Skeletal muscle satellite cell (primary cell): ENCODE measurements around the gene LIX1. TPM values are rescaled to one million over a fixed set of nuclear protein-coding genes. Genes with fewer than 3 reads are reported as not detected.
"Not testable (repeated sequence)": the region's sequence is repeated elsewhere in the genome, so short reads cannot be mapped to it uniquely, and the experiment has no call there.

Source experiments
- H3K27me3 ChIP-seq: 2 replicates; pipeline ENCODE4 v1.7.0; 2013; ENCODE audit warnings: low read length; ENCODE audit not compliant: control insufficient read depth, insufficient read depth
- H3K36me3 ChIP-seq: 2 replicates; pipeline ENCODE4 v1.7.0; 2013; ENCODE audit warnings: mild to moderate bottlenecking, control low read depth, low read length; ENCODE audit not compliant: insufficient read depth
- H3K4me1 ChIP-seq: 2 replicates; pipeline ENCODE4 v1.7.0; 2013; ENCODE audit warnings: low read length; ENCODE audit not compliant: control insufficient read depth, insufficient read depth
- H3K4me2 ChIP-seq: 2 replicates; pipeline ENCODE4 v1.7.0; 2013; ENCODE audit warnings: mild to moderate bottlenecking, low read length
- H3K4me3 ChIP-seq: 2 replicates; pipeline ENCODE4 v1.7.0; 2013; ENCODE audit warnings: low read length
- H3K9ac ChIP-seq: 2 replicates; pipeline ENCODE4 v1.7.0; 2013; ENCODE audit warnings: mild to moderate bottlenecking, low read depth, low read length, moderate library complexity
- H3K9me3 ChIP-seq: replicated peaks from 2 replicates; pipeline ENCODE4 v1.7.0; 2013; ENCODE audit warnings: mild to moderate bottlenecking, control low read depth, low read length
- total RNA-seq: library from RNA; depleted of rRNA; stranded (reverse); fragments of >200 nt; gene quantifications from 2 replicates; pipeline ENCODE4 v1.2.3, GENCODE V29; 2012; rRNA removed

Gene LIX1
- total RNA-seq, result under 0.01 TPM in 1 of 2 replicates, not detected in the other

- H3K4me1 ChIP-seq, result no peaks in the 10 kb centered on the region
- no peak within 1 kb of the TSS for H3K4me3 ChIP-seq
- no peaks in the 10 kb centered on the region for H3K36me3 ChIP-seq
- no peaks in the 10 kb centered on the region for H3K9me3 ChIP-seq
- peaks cover 15% of the 10 kb centered on the region for H3K27me3 ChIP-seq
- no peak within 1 kb of the TSS for H3K4me2 ChIP-seq
- no peak within 1 kb of the TSS for H3K9ac ChIP-seq
Observed at GRCh38 chr5:97142521-97143254, at the start of gene LIX1. LIX1 (minus strand) TSS chr5:97142611; CDS start chr5:97142576, 35 bp downstream.

GRCh38 chr5:97191893-97192292, 49.5 kb upstream of the LIX1 start:
- no peaks in the 10 kb centered on the region for H3K9me3 ChIP-seq
- H3K36me3 ChIP-seq, result no peaks in the 10 kb centered on the region
- H3K4me3 ChIP-seq, result no peak overlapping the region
- no peak overlapping the region for H3K4me2 ChIP-seq
- no peak overlapping the region for H3K9ac ChIP-seq
- H3K4me1 ChIP-seq, result no peaks in the 10 kb centered on the region
- no peaks in the 10 kb centered on the region for H3K27me3 ChIP-seq

- not testable (repeated sequence) for H3K36me3 ChIP-seq, H3K4me1 ChIP-seq, H3K9me3 ChIP-seq, H3K4me2 ChIP-seq, H3K4me3 ChIP-seq, H3K9ac ChIP-seq, H3K27me3 ChIP-seq
Observed at GRCh38 chr5:97189523-97189922, 47.1 kb upstream of the LIX1 start.

GRCh38 chr5:97183930-97184213, 41.5 kb upstream of the LIX1 start:
- Histone ChIP-seq H3K4me2 (peak overlapping the region; percentile 81), H3K4me3 (peak overlapping the region; percentile 85), H3K36me3 (peaks cover 9% of the 10 kb centered on the region), H3K9ac (peak overlapping the region; percentile 91), H3K27me3 (no peaks in the 10 kb centered on the region), H3K4me1 (peaks cover 17% of the 10 kb centered on the region), H3K9me3 (no peaks in the 10 kb centered on the region)

GRCh38 chr5:97183100-97183929, 40.9 kb upstream of the LIX1 start, which contains the start of gene RIOK2:
RIOK2 (minus strand) TSS chr5:97183247; CDS start chr5:97183191, 56 bp downstream.
- peaks cover 17% of the 10 kb centered on the region for H3K4me1 ChIP-seq
- peaks cover 15% of the 10 kb centered on the region for H3K36me3 ChIP-seq
- H3K9me3 ChIP-seq, result no peaks in the 10 kb centered on the region
- H3K4me3 ChIP-seq, result peak within 1 kb of the TSS; percentile 85
- no peaks in the 10 kb centered on the region for H3K27me3 ChIP-seq
- H3K4me2 ChIP-seq, result peak within 1 kb of the TSS; percentile 81
- peak within 1 kb of the TSS; percentile 91 for H3K9ac ChIP-seq

GRCh38 chr5:97182571-97183099, 40.2 kb upstream of the LIX1 start:
- Histone ChIP-seq H3K4me1 (peaks cover 17% of the 10 kb centered on the region), H3K9me3 (no peaks in the 10 kb centered on the region), H3K36me3 (peaks cover 22% of the 10 kb centered on the region), H3K27me3 (no peaks in the 10 kb centered on the region), H3K9ac (peak overlapping the region; percentile 91), H3K4me3 (peak overlapping the region; percentile 85), H3K4me2 (peak overlapping the region; percentile 81)

- Histone ChIP-seq H3K4me1 (peaks cover 17% of the 10 kb centered on the region), H3K4me3 (peak overlapping the region; percentile 85), H3K27me3 (no peaks in the 10 kb centered on the region), H3K36me3 (peaks cover 28% of the 10 kb centered on the region), H3K9me3 (no peaks in the 10 kb centered on the region), H3K9ac (peak overlapping the region; percentile 91), H3K4me2 (peak overlapping the region; percentile 81)
Observed at GRCh38 chr5:97181856-97182545, 39.6 kb upstream of the LIX1 start.

- H3K4me2 ChIP-seq, H3K9ac ChIP-seq, H3K27me3 ChIP-seq, H3K9me3 ChIP-seq, H3K4me3 ChIP-seq: not testable (repeated sequence)
- peaks cover 50% of the 10 kb centered on the region for H3K36me3 ChIP-seq
- peaks cover 17% of the 10 kb centered on the region for H3K4me1 ChIP-seq
Observed at GRCh38 chr5:97179457-97179856, 37.0 kb upstream of the LIX1 start.

- Histone ChIP-seq H3K36me3 (peaks cover 73% of the 10 kb centered on the region), H3K4me1 (no peaks in the 10 kb centered on the region), H3K9ac (no peak overlapping the region), H3K4me2 (no peak overlapping the region), H3K9me3 (no peaks in the 10 kb centered on the region), H3K27me3 (no peaks in the 10 kb centered on the region), H3K4me3 (no peak overlapping the region)
Observed at GRCh38 chr5:97172227-97172626, 29.8 kb upstream of the LIX1 start.

GRCh38 chr5:97171703-97172102, 29.3 kb upstream of the LIX1 start:
- Histone ChIP-seq H3K9me3 (no peaks in the 10 kb centered on the region), H3K4me2 (no peak overlapping the region), H3K9ac (no peak overlapping the region), H3K4me3 (no peak overlapping the region), H3K27me3 (no peaks in the 10 kb centered on the region), H3K4me1 (no peaks in the 10 kb centered on the region), H3K36me3 (peaks cover 72% of the 10 kb centered on the region)

- H3K4me2 ChIP-seq, result no peak overlapping the region
- no peaks in the 10 kb centered on the region for H3K27me3 ChIP-seq
- no peak overlapping the region for H3K4me3 ChIP-seq
- H3K9me3 ChIP-seq, result no peaks in the 10 kb centered on the region
- no peak overlapping the region for H3K9ac ChIP-seq
- no peaks in the 10 kb centered on the region for H3K4me1 ChIP-seq
- peaks cover 68% of the 10 kb centered on the region for H3K36me3 ChIP-seq
Observed at GRCh38 chr5:97167435-97167834, 25.0 kb upstream of the LIX1 start.
